PC-3 (cell line): Measurements from ENCODE around the gene FAM209B. TPM values are rescaled to one million over a fixed set of nuclear protein-coding genes. Genes with fewer than 3 reads are reported as not detected.
"Not testable (repeated sequence)": the region's sequence is repeated elsewhere in the genome, so short reads cannot be mapped to it uniquely, and the experiment has no call there.

Experiments
- ATAC-seq: fragments of 200-7000 bp; cut with Tn5 transposase; 2 replicates; pipeline ENCODE4 v1.9.1; 2020; ENCODE audit warnings: mild to moderate bottlenecking, moderate library complexity
- BruUV-seq: library from RNA; stranded (reverse); fragments of 400-500 nt; replicated peaks from 2 replicates; lab custom pipeline; 2021; lab: Mats Ljungman, UMichigan
- CTCF ChIA-PET: fragments of 300-600 bp; sonication (Branson Sonifier 250); formaldehyde crosslinking; loops from one replicate; lab custom pipeline; 2022; ENCODE audit warnings: antibody characterized with exemption; lab: Charles Lee
- POLR2A ChIA-PET: fragments of 300-600 bp; sonication (Branson Sonifier 250); formaldehyde crosslinking; loops from one replicate; lab custom pipeline; 2022; ENCODE audit warnings: antibody characterized with exemption; ENCODE audit not compliant: unreplicated experiment; lab: Charles Lee
- DNase-seq: peaks from one replicate; pipeline ENCODE4 v3.0.0-alpha.2; 2015
- H2AFZ ChIP-seq: fragments of 300-600 bp; sonication (generic); 2 replicates; pipeline ENCODE4 v1.6.0; 2016; ENCODE audit warnings: antibody characterized with exemption, low read length
- H3F3A ChIP-seq: fragments of 300-600 bp; sonication (generic); one replicate; pipeline ENCODE4 v1.6.0; 2017; ENCODE audit warnings: antibody characterized with exemption, low read length, control low read depth, mild to moderate bottlenecking; ENCODE audit not compliant: unreplicated experiment
- H3K27ac ChIP-seq: fragments of 300-600 bp; sonication (generic); 2 replicates; pipeline ENCODE4 v1.5.1; 2016; ENCODE audit warnings: mild to moderate bottlenecking, low read length
- H3K27me3 ChIP-seq: fragments of 300-600 bp; sonication (generic); 2 replicates; pipeline ENCODE4 v1.6.1; 2016; ENCODE audit warnings: low read length, mixed read lengths
- H3K36me3 ChIP-seq: fragments of 300-600 bp; sonication (generic); 2 replicates; pipeline ENCODE4 v1.6.1; 2016; ENCODE audit warnings: low read depth, mixed run types, low read length, mixed read lengths
- H3K4me1 ChIP-seq: fragments of 300-600 bp; sonication (generic); 2 replicates; pipeline ENCODE4 v1.5.1; 2016; ENCODE audit warnings: low read length; ENCODE audit not compliant: insufficient read depth
- H3K4me2 ChIP-seq: fragments of 300-600 bp; sonication (generic); 2 replicates; pipeline ENCODE4 v1.6.0; 2016; ENCODE audit warnings: low read length
- H3K4me3 ChIP-seq: fragments of 300-600 bp; sonication (generic); 2 replicates; pipeline ENCODE4 v1.5.1; 2016; ENCODE audit warnings: mild to moderate bottlenecking, low read length, mixed read lengths
- H3K79me2 ChIP-seq: fragments of 300-600 bp; sonication (generic); 2 replicates; pipeline ENCODE4 v1.6.1; 2017; ENCODE audit warnings: low read length, mixed read lengths
- H3K9ac ChIP-seq: fragments of 300-600 bp; sonication (generic); 2 replicates; pipeline ENCODE4 v1.6.0; 2016; ENCODE audit warnings: mild to moderate bottlenecking, low read length
- H3K9me2 ChIP-seq: fragments of 300-600 bp; sonication (generic); replicated peaks from 2 replicates; pipeline ENCODE4 v1.6.1; 2016; ENCODE audit warnings: mixed run types, low read length, mixed read lengths
- H3K9me3 ChIP-seq: fragments of 300-600 bp; sonication (generic); 2 replicates; pipeline ENCODE4 v1.6.1; 2016; ENCODE audit warnings: low read length, mixed read lengths
- H4K20me1 ChIP-seq: fragments of 300-600 bp; sonication (generic); 2 replicates; pipeline ENCODE4 v1.6.1; 2016; ENCODE audit warnings: low read length, mixed read lengths
- EZH2 ChIP-seq: fragments of 300-600 bp; sonication (generic); IDR thresholded peaks from one replicate; pipeline ENCODE4 v1.6.1; 2017; ENCODE audit warnings: antibody characterized with exemption, mild to moderate bottlenecking, low read length; ENCODE audit not compliant: unreplicated experiment
- EZH2phosphoT487 ChIP-seq: fragments of 300-600 bp; sonication (generic); IDR thresholded peaks from 2 replicates; pipeline ENCODE4 v1.6.1; 2018; ENCODE audit warnings: mild to moderate bottlenecking, antibody characterized with exemption, low read length, borderline replicate concordance
- intact Hi-C: fragments of 100-400 bp; cut with micrococcal nuclease; formaldehyde crosslinking; loops from 2 replicates; pipeline ENCODE4 v1.9.0; 2023
- total RNA-seq: library from RNA; depleted of rRNA; stranded (reverse); fragments of >200 nt; gene quantifications from 2 replicates; pipeline ENCODE4 v1.2.3, GENCODE V29; 2014
- TF ChIP-seq, protein P1 (sequence below): fragments of 300-600 bp; sonication (generic); conservative IDR thresholded peaks from 2 replicates; pipeline ENCODE4 v1.5.1; 2017; ENCODE audit warnings: antibody characterized with exemption, low read depth, mild to moderate bottlenecking, low read length

Gene FAM209B
- total RNA-seq, 1 experiment from 2014 or later: 0.58 TPM

DNA sequence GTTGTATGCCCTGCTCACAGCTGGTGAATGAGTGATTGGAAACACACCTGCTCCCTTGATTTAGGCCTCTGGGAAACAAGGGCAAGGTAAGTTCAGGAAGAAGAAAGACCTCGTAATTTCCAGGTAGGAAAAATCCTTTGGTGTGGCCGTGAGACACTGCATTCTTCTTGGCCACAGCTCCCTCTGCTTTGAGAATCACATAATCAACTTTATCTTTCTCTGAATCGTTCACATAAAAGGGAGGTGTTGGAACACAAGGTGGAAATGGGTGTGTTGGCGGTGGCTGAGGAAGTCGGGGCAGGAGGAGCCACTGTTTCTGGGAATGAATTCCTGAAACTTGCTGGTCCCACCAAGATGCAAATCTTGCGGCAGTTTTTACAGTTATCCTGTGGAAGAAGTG is 25.9 kb downstream of the FAM209B start:
- H3K9ac ChIP-seq: no peak overlapping the region
- H3K79me2 ChIP-seq: no peaks in the 10 kb centered on the region
- H4K20me1 ChIP-seq: no peaks in the 10 kb centered on the region
- no peak for DNase-seq
- ChIA-PET POLR2A (no interaction called here), CTCF (no interaction called here)
- ATAC-seq: no peak
- H3K36me3 ChIP-seq: no peaks in the 10 kb centered on the region
- no peaks in the 10 kb centered on the region for H3F3A ChIP-seq
- no peak overlapping the region for H2AFZ ChIP-seq
- peaks cover 15% of the 10 kb centered on the region for H3K4me1 ChIP-seq
- no peaks in the 10 kb centered on the region for H3K9me2 ChIP-seq
- no peak overlapping the region for H3K27ac ChIP-seq
- no peak overlapping the region for H3K4me3 ChIP-seq
- intact Hi-C loops: loop anchor here (10.0 kb wide), 1 partner anchor 786 kb away; no protein-coding TSS in a partner anchor
- no peaks in the 10 kb centered on the region for H3K9me3 ChIP-seq
- BruUV-seq: no TSS peak
- H3K4me2 ChIP-seq: no peak overlapping the region
- H3K27me3 ChIP-seq: no peaks in the 10 kb centered on the region
- TF ChIP-seq EZH2: no peak
- TF ChIP-seq EZH2phosphoT487: no peak
- TF ChIP-seq, protein P1, sequence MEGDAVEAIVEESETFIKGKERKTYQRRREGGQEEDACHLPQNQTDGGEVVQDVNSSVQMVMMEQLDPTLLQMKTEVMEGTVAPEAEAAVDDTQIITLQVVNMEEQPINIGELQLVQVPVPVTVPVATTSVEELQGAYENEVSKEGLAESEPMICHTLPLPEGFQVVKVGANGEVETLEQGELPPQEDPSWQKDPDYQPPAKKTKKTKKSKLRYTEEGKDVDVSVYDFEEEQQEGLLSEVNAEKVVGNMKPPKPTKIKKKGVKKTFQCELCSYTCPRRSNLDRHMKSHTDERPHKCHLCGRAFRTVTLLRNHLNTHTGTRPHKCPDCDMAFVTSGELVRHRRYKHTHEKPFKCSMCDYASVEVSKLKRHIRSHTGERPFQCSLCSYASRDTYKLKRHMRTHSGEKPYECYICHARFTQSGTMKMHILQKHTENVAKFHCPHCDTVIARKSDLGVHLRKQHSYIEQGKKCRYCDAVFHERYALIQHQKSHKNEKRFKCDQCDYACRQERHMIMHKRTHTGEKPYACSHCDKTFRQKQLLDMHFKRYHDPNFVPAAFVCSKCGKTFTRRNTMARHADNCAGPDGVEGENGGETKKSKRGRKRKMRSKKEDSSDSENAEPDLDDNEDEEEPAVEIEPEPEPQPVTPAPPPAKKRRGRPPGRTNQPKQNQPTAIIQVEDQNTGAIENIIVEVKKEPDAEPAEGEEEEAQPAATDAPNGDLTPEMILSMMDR: no peak

DNA sequence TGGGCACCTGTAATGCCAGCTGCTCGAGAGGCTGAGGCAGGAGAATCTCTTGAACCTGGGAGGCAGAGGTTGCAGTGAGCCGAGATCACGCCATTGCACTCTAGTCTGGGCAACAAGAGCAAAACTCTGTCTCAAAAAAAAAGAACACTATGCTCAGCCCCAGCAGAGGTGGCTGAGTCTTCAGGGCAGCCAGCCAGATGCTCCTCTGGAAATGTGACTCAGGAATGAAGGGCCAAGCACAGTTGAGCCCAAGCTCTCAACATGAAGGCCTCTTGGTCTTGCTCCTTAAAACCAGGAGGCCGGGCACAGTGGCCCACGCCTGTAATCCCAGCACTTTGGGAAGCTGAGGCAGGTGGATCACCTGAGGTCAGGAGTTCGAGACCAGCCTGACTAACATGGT is 31.5 kb downstream of the FAM209B start:
- ATAC-seq, BruUV-seq, H3K27ac ChIP-seq, H3F3A ChIP-seq, H3K9ac ChIP-seq, POLR2A ChIA-PET, H3K79me2 ChIP-seq, H3K36me3 ChIP-seq, H3K9me3 ChIP-seq, H3K4me3 ChIP-seq, H4K20me1 ChIP-seq, H3K9me2 ChIP-seq, H2AFZ ChIP-seq, intact Hi-C loops, H3K4me2 ChIP-seq, H3K27me3 ChIP-seq, CTCF ChIA-PET: not testable (repeated sequence)
- peak; percentile 46 for DNase-seq
- peaks cover 13% of the 10 kb centered on the region for H3K4me1 ChIP-seq

DNA sequence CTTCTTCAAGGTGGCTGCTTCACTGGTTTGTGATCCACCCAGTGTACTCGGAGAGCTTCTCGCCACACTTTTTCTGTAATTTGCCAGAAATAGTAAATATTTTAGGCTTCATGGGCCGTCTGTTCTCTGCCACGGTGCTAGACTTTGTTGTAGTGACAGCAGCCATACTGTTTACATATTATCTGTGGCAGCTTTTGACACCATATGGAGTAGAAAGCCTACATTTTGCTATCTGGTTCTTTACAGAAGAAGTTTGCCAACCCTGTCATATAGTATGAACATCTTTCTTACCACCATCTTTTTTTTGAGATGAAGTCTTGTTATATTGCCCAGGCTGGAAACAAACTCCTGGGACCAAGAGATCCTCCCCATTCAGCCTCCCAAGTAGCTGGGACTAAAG is 32.5 kb downstream of the FAM209B start:
- H3F3A ChIP-seq: no peaks in the 10 kb centered on the region
- no peaks in the 10 kb centered on the region for H3K9me3 ChIP-seq
- H3K4me3 ChIP-seq: no peak overlapping the region
- H3K9ac ChIP-seq: no peak overlapping the region
- H4K20me1 ChIP-seq: no peaks in the 10 kb centered on the region
- no TSS peak for BruUV-seq
- ChIA-PET POLR2A (no interaction called here), CTCF (interaction anchor here (0.7 kb wide), 1 partner anchor 1873 kb away, joined by 3 read pairs; no protein-coding TSS in a partner anchor)
- H3K4me1 ChIP-seq: peaks cover 13% of the 10 kb centered on the region
- DNase-seq (no peak), ATAC-seq (no peak)
- no peaks in the 10 kb centered on the region for H3K36me3 ChIP-seq
- no peaks in the 10 kb centered on the region for H3K9me2 ChIP-seq
- no peak overlapping the region for H2AFZ ChIP-seq
- TF ChIP-seq, protein P1: no peak
- no peak for TF ChIP-seq EZH2phosphoT487
- no peak for TF ChIP-seq EZH2
- H3K27me3 ChIP-seq: no peaks in the 10 kb centered on the region
- H3K79me2 ChIP-seq: no peaks in the 10 kb centered on the region
- H3K27ac ChIP-seq: peak overlapping the region; percentile 71; the same call in 1 of the 2 replicates
- no peak overlapping the region for H3K4me2 ChIP-seq
- intact Hi-C loops: no loop called here
